ENCODE data around the gene TEC. TPM values are rescaled to one million over a fixed set of nuclear protein-coding genes. Genes with fewer than 3 reads are reported as not detected.

The TEC gene
- total and polyA plus RNA-seq, 8 donors, result 4.5 to 10.6 (median 7.6) TPM

- Histone ChIP-seq H3K27me3 (no peaks in the 10 kb centered on the region), H3K9me3 (no peaks in the 10 kb centered on the region), H3K4me1 (peaks cover 0 to 10% of the 10 kb centered on the region in 2 donors), H3K4me3 (no peak overlapping the region), H3K27ac (no peak overlapping the region), H3K36me3 (no peaks in the 10 kb centered on the region)
- no peak for TF ChIP-seq CTCF (IDR thresholded peaks at IDR 0.05)
- DNase-seq (no peak), ATAC-seq (no peak)
- intact Hi-C loops (cut with DNase I), result no loop called here
Observed at GRCh38 chr4:48193096-48193836, 76.4 kb downstream of the TEC start.

- TF ChIP-seq CTCF (IDR thresholded peaks at IDR 0.05), result no peak
- intact Hi-C loops (cut with DNase I), result no loop called here
- DNase-seq (no peak), ATAC-seq (no peak)
- H3K9me3 ChIP-seq, result no peaks in the 10 kb centered on the region
- no peak overlapping the region for H3K4me3 ChIP-seq
- no peak overlapping the region for H3K27ac ChIP-seq
- H3K4me1 ChIP-seq, result peaks cover 0 to 19% of the 10 kb centered on the region in 2 donors
- no peaks in the 10 kb centered on the region for H3K27me3 ChIP-seq
- no peaks in the 10 kb centered on the region for H3K36me3 ChIP-seq
Observed at GRCh38 chr4:48191758-48192157, 77.9 kb downstream of the TEC start.

- Histone ChIP-seq H3K9me3 (no peaks in the 10 kb centered on the region), H3K4me3 (no peak overlapping the region), H3K27ac (no peak overlapping the region), H3K4me1 (peaks cover 0 to 17% of the 10 kb centered on the region in 2 donors), H3K27me3 (no peaks in the 10 kb centered on the region), H3K36me3 (no peaks in the 10 kb centered on the region)
- intact Hi-C loops (cut with DNase I), result no loop called here
- TF ChIP-seq CTCF (IDR thresholded peaks at IDR 0.05), result no peak
- ATAC-seq (no peak), DNase-seq (no peak)
Observed at GRCh38 chr4:48190839-48191238, 78.8 kb downstream of the TEC start.

GRCh38 chr4:48189731-48190130 lies 79.9 kb downstream of the TEC start:
- no peak for ATAC-seq
- intact Hi-C loops (cut with DNase I), result no loop called here
- TF ChIP-seq CTCF (IDR thresholded peaks at IDR 0.05), result no peak

GRCh38 chr4:48188390-48188789 lies 81.2 kb downstream of the TEC start:
- TF ChIP-seq CTCF (IDR thresholded peaks at IDR 0.05), result no peak
- no peak for DNase-seq
- intact Hi-C loops (cut with DNase I), result no loop called here
- Histone ChIP-seq H3K27ac (no peak overlapping the region), H3K27me3 (no peaks in the 10 kb centered on the region), H3K36me3 (no peaks in the 10 kb centered on the region), H3K4me3 (no peak overlapping the region), H3K4me1 (peaks cover 0 to 9% of the 10 kb centered on the region in 2 donors), H3K9me3 (no peaks in the 10 kb centered on the region)
- no peak for ATAC-seq

More at GRCh38 chr4:48189731-48190130, 79.9 kb downstream of the TEC start:
- no peak overlapping the region for H3K4me3 ChIP-seq
- H3K4me1 ChIP-seq, result peaks cover 0 to 9% of the 10 kb centered on the region in 2 donors
- H3K27ac ChIP-seq, result no peak overlapping the region
- no peaks in the 10 kb centered on the region for H3K36me3 ChIP-seq
- H3K27me3 ChIP-seq, result no peaks in the 10 kb centered on the region
- no peak for DNase-seq
- H3K9me3 ChIP-seq, result no peaks in the 10 kb centered on the region

Data from left lung (tissue), 10 donors.